HL-60 (cell line): ENCODE results near the gene GRID1.

ENCODE experiments used
- CTCF ChIP-seq: IDR thresholded peaks from one replicate; pipeline ENCODE4 v1.5.1; 2011; ENCODE audit warnings: low read length, control low read depth, inconsistent platforms; ENCODE audit not compliant: insufficient read depth
- GABPA ChIP-seq: IDR thresholded peaks from 2 replicates; pipeline ENCODE4 v1.6.1; 2012; ENCODE audit warnings: low read depth
- POLR2AphosphoS5 ChIP-seq: IDR thresholded peaks from 2 replicates; pipeline ENCODE4 v1.6.1; 2012; ENCODE audit warnings: low read depth
- REST ChIP-seq: IDR thresholded peaks from 2 replicates; pipeline ENCODE4 v1.6.1; 2012; ENCODE audit warnings: low read depth; ENCODE audit not compliant: insufficient replicate concordance

- no peak for TF ChIP-seq CTCF
- no peak for TF ChIP-seq GABPA
- no peak for TF ChIP-seq REST
- TF ChIP-seq POLR2AphosphoS5 = no peak
Measured at GRCh38 chr10:86179153-86179524, 187.5 kb downstream of the GRID1 start.
